Measurements from ENCODE around the gene RPS19. TPM values are rescaled to one million over a fixed set of nuclear protein-coding genes. Genes with fewer than 3 reads are reported as not detected.

The RPS19 gene
- total RNA-seq, 2 donors from 2014 or later, result 454 to 832 TPM

DNA sequence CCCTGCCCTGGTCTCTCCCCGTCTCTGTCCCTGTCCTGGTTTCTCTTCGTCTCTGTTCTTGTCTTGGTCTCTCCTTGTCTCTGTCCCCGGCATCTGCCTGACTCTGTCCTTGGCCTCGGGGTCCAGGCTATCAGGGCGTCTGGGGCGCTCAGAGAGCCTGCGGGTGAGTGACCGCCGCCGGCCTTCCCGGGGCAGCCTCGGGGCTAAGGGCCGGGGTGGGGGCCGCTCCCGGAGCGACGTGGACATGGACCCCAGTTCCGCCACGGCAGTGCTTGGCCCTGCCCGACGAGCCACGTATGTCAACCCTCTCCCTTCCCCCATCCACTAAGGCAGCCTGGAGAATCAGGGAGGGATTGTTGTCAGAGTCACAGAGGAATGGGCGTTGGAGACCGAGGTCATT is 37.8 kb downstream of the RPS19 start:
- Histone ChIP-seq H3K27me3 (no peaks in the 10 kb centered on the region), H3K36me3 (replicated peaks in 1 of 2; ENCODE audit: insufficient read depth in 1 of 2, low read depth in 2 of 2) (peaks cover 5 to 46% of the 10 kb centered on the region in 2 donors), H3K9me3 (no peaks in the 10 kb centered on the region), H3K27ac (no peak overlapping the region), H3K4me1 (no peaks in the 10 kb centered on the region), H3K4me3 (no peak overlapping the region)
- WGBS, 2 donors, result 81 to 86% methylated on average over 19 to 24 of the region's 24 CpGs
- no peak for ATAC-seq
- TF ChIP-seq, protein P1, sequence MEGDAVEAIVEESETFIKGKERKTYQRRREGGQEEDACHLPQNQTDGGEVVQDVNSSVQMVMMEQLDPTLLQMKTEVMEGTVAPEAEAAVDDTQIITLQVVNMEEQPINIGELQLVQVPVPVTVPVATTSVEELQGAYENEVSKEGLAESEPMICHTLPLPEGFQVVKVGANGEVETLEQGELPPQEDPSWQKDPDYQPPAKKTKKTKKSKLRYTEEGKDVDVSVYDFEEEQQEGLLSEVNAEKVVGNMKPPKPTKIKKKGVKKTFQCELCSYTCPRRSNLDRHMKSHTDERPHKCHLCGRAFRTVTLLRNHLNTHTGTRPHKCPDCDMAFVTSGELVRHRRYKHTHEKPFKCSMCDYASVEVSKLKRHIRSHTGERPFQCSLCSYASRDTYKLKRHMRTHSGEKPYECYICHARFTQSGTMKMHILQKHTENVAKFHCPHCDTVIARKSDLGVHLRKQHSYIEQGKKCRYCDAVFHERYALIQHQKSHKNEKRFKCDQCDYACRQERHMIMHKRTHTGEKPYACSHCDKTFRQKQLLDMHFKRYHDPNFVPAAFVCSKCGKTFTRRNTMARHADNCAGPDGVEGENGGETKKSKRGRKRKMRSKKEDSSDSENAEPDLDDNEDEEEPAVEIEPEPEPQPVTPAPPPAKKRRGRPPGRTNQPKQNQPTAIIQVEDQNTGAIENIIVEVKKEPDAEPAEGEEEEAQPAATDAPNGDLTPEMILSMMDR (IDR thresholded peaks at IDR 0.05), result no peak
- TF ChIP-seq POLR2A (IDR thresholded peaks at IDR 0.05), result no peak
- DNase-seq, result no peak
- intact Hi-C loops (cut with DNase I), result no loop called here

DNA sequence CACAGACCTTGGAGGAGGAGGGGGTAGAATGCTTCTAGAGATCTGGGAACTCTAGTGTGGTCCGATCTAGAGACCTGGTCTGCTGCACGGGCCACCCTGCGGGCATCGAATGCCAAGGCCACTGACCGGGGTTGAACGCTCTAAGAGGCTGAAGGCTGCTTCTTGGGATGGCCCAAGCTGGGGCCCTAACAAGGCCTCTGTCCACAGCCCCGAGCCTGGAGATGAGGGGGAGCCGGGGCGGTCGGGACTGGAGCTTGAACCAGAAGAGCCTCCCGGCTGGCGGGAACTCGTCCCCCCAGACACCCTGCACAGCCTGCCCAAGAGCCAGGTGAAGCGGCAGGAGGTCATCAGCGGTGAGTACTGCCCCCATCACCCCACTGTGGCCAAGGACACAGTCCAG is 38.2 kb downstream of the RPS19 start:
- intact Hi-C loops (cut with DNase I), result no loop called here
- no peaks in the 10 kb centered on the region for H3K4me1 ChIP-seq
- H3K36me3 ChIP-seq (replicated peaks in 1 of 2; ENCODE audit: insufficient read depth in 1 of 2, low read depth in 2 of 2), result peaks cover 5 to 50% of the 10 kb centered on the region in 2 donors
- TF ChIP-seq, protein P1 (IDR thresholded peaks at IDR 0.05), result no peak
- TF ChIP-seq POLR2A (IDR thresholded peaks at IDR 0.05), result no peak
- no peak overlapping the region for H3K27ac ChIP-seq
- no peaks in the 10 kb centered on the region for H3K9me3 ChIP-seq
- DNase-seq (no peak), ATAC-seq (no peak)
- H3K27me3 ChIP-seq, result no peaks in the 10 kb centered on the region
- WGBS, 2 donors, result 90 to 94% methylated on average over 6 to 15 of the region's 15 CpGs
- no peak overlapping the region for H3K4me3 ChIP-seq

DNA sequence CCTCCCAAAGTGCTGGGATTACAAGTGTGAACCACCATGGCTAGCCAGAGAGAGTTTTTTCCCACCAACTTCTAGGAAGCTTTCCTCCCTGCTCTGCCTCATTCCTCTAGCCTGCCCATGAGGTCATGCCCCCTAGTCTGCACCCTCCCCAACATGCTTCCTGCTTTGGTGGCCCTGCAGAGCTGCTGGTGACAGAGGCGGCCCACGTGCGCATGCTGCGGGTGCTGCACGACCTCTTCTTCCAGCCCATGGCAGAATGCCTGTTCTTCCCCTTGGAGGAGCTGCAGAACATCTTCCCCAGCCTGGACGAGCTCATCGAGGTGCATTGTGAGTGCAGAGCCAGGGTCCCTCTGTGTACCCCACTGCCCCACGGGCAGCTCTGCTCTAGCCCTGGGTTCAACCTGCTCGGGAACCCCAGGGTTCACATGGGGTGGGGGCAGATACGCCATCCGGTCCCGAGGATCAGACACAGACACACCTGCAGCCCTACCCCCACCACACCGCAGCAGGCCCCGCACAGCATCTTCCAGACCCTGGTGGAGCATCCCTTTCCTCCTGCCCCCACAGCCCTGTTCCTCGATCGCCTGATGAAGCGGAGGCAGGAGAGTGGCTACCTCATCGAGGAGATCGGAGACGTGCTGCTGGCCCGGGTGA is 41.8 kb downstream of the RPS19 start:
- ATAC-seq, result no peak
- peaks cover 12% of the 10 kb centered on the region for H3K4me1 ChIP-seq
- H3K36me3 ChIP-seq (replicated peaks in 1 of 2; ENCODE audit: insufficient read depth in 1 of 2, low read depth in 2 of 2), result peaks cover 5 to 55% of the 10 kb centered on the region in 2 donors
- no peaks in the 10 kb centered on the region for H3K9me3 ChIP-seq
- no peak overlapping the region for H3K27ac ChIP-seq
- no peaks in the 10 kb centered on the region for H3K27me3 ChIP-seq
- H3K4me3 ChIP-seq, result no peak overlapping the region
- intact Hi-C loops (cut with DNase I), result no loop called here
- DNase-seq, result no peak
- no peak for TF ChIP-seq POLR2A (IDR thresholded peaks at IDR 0.05)
- TF ChIP-seq, protein P1 (IDR thresholded peaks at IDR 0.05), result no peak
- 88 to 96% methylated on average over 10 to 21 of the region's 21 CpGs for WGBS, 2 donors

DNA sequence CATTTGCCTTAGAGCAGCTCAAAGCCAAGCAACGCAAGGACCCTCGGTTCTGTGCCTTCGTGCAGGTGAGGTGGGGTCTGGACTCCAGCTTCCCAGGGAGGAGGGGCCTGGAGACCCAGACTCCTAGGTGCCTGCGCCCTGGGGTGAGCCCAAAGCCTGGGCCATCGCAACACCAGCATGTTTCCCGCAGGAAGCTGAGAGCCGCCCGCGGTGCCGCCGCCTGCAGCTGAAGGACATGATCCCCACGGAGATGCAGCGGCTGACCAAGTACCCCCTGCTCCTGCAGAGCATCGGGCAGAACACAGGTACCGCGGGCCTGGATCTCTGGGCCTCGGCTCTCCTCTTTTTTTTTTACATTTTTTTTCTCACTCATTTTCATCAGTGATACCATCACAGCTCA is 42.5 kb downstream of the RPS19 start:
- Histone ChIP-seq H3K4me1 (peaks cover 12% of the 10 kb centered on the region), H3K4me3 (no peak overlapping the region), H3K36me3 (replicated peaks in 1 of 2; ENCODE audit: insufficient read depth in 1 of 2, low read depth in 2 of 2) (peaks cover 5 to 55% of the 10 kb centered on the region in 2 donors), H3K9me3 (no peaks in the 10 kb centered on the region), H3K27ac (no peak overlapping the region), H3K27me3 (no peaks in the 10 kb centered on the region)
- DNase-seq, result no peak
- 94 to 96% methylated on average over 9 to 12 of the region's 17 CpGs for WGBS, 2 donors
- no peak for ATAC-seq
- intact Hi-C loops (cut with DNase I), result no loop called here
- TF ChIP-seq, protein P1 (IDR thresholded peaks at IDR 0.05), result no peak
- TF ChIP-seq POLR2A (IDR thresholded peaks at IDR 0.05), result no peak
